PC-3 (cell line): ENCODE results near the gene SULT1C3. TPM values are rescaled to one million over a fixed set of nuclear protein-coding genes. Genes with fewer than 3 reads are reported as not detected.

ENCODE experiments used
- ATAC-seq: fragments of 200-7000 bp; cut with Tn5 transposase; 2 replicates; pipeline ENCODE4 v1.9.1; 2020; ENCODE audit warnings: mild to moderate bottlenecking, moderate library complexity
- BruUV-seq: library from RNA; stranded (reverse); fragments of 400-500 nt; replicated peaks from 2 replicates; lab custom pipeline; 2021; lab: Mats Ljungman, UMichigan
- CTCF ChIA-PET: fragments of 300-600 bp; sonication (Branson Sonifier 250); formaldehyde crosslinking; loops from one replicate; lab custom pipeline; 2022; ENCODE audit warnings: antibody characterized with exemption; lab: Charles Lee
- POLR2A ChIA-PET: fragments of 300-600 bp; sonication (Branson Sonifier 250); formaldehyde crosslinking; loops from one replicate; lab custom pipeline; 2022; ENCODE audit warnings: antibody characterized with exemption; ENCODE audit not compliant: unreplicated experiment; lab: Charles Lee
- DNase-seq: peaks from one replicate; pipeline ENCODE4 v3.0.0-alpha.2; 2015
- H2AFZ ChIP-seq: fragments of 300-600 bp; sonication (generic); 2 replicates; pipeline ENCODE4 v1.6.0; 2016; ENCODE audit warnings: antibody characterized with exemption, low read length
- H3F3A ChIP-seq: fragments of 300-600 bp; sonication (generic); one replicate; pipeline ENCODE4 v1.6.0; 2017; ENCODE audit warnings: antibody characterized with exemption, low read length, control low read depth, mild to moderate bottlenecking; ENCODE audit not compliant: unreplicated experiment
- H3K27ac ChIP-seq: fragments of 300-600 bp; sonication (generic); 2 replicates; pipeline ENCODE4 v1.5.1; 2016; ENCODE audit warnings: mild to moderate bottlenecking, low read length
- H3K27me3 ChIP-seq: fragments of 300-600 bp; sonication (generic); 2 replicates; pipeline ENCODE4 v1.6.1; 2016; ENCODE audit warnings: low read length, mixed read lengths
- H3K36me3 ChIP-seq: fragments of 300-600 bp; sonication (generic); 2 replicates; pipeline ENCODE4 v1.6.1; 2016; ENCODE audit warnings: low read depth, mixed run types, low read length, mixed read lengths
- H3K4me1 ChIP-seq: fragments of 300-600 bp; sonication (generic); 2 replicates; pipeline ENCODE4 v1.5.1; 2016; ENCODE audit warnings: low read length; ENCODE audit not compliant: insufficient read depth
- H3K4me2 ChIP-seq: fragments of 300-600 bp; sonication (generic); 2 replicates; pipeline ENCODE4 v1.6.0; 2016; ENCODE audit warnings: low read length
- H3K4me3 ChIP-seq: fragments of 300-600 bp; sonication (generic); 2 replicates; pipeline ENCODE4 v1.5.1; 2016; ENCODE audit warnings: mild to moderate bottlenecking, low read length, mixed read lengths
- H3K79me2 ChIP-seq: fragments of 300-600 bp; sonication (generic); 2 replicates; pipeline ENCODE4 v1.6.1; 2017; ENCODE audit warnings: low read length, mixed read lengths
- H3K9ac ChIP-seq: fragments of 300-600 bp; sonication (generic); 2 replicates; pipeline ENCODE4 v1.6.0; 2016; ENCODE audit warnings: mild to moderate bottlenecking, low read length
- H3K9me2 ChIP-seq: fragments of 300-600 bp; sonication (generic); replicated peaks from 2 replicates; pipeline ENCODE4 v1.6.1; 2016; ENCODE audit warnings: mixed run types, low read length, mixed read lengths
- H3K9me3 ChIP-seq: fragments of 300-600 bp; sonication (generic); 2 replicates; pipeline ENCODE4 v1.6.1; 2016; ENCODE audit warnings: low read length, mixed read lengths
- H4K20me1 ChIP-seq: fragments of 300-600 bp; sonication (generic); 2 replicates; pipeline ENCODE4 v1.6.1; 2016; ENCODE audit warnings: low read length, mixed read lengths
- EZH2 ChIP-seq: fragments of 300-600 bp; sonication (generic); IDR thresholded peaks from one replicate; pipeline ENCODE4 v1.6.1; 2017; ENCODE audit warnings: antibody characterized with exemption, mild to moderate bottlenecking, low read length; ENCODE audit not compliant: unreplicated experiment
- EZH2phosphoT487 ChIP-seq: fragments of 300-600 bp; sonication (generic); IDR thresholded peaks from 2 replicates; pipeline ENCODE4 v1.6.1; 2018; ENCODE audit warnings: mild to moderate bottlenecking, antibody characterized with exemption, low read length, borderline replicate concordance
- intact Hi-C: fragments of 100-400 bp; cut with micrococcal nuclease; formaldehyde crosslinking; loops from 2 replicates; pipeline ENCODE4 v1.9.0; 2023
- total RNA-seq: library from RNA; depleted of rRNA; stranded (reverse); fragments of >200 nt; gene quantifications from 2 replicates; pipeline ENCODE4 v1.2.3, GENCODE V29; 2014
- TF ChIP-seq, protein P1 (sequence below): fragments of 300-600 bp; sonication (generic); conservative IDR thresholded peaks from 2 replicates; pipeline ENCODE4 v1.5.1; 2017; ENCODE audit warnings: antibody characterized with exemption, low read depth, mild to moderate bottlenecking, low read length

SULT1C3 gene
- total RNA-seq, 1 experiment from 2014 or later: not detected

DNA sequence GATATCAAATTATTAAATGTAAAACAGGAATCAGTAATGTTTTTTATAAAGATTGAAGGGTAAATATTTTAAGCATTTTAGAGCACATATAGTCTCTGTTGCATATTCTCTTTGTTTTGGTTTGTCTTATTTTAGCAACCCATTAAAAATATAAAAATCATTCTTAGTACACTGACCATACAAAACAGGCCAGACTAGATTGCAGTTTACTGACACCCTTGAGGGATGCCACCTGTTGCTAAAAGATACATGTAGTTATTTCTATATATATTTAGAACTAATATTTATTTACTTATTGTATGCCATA, 44.7 kb upstream of the SULT1C3 start:
- no peaks in the 10 kb centered on the region for H3K9me2 ChIP-seq
- H3K79me2 ChIP-seq: no peaks in the 10 kb centered on the region
- H2AFZ ChIP-seq: no peak overlapping the region
- H3K4me2 ChIP-seq: no peak overlapping the region
- intact Hi-C loops: no loop called here
- ChIA-PET POLR2A (no interaction called here), CTCF (no interaction called here)
- H3F3A ChIP-seq: no peaks in the 10 kb centered on the region
- H3K27me3 ChIP-seq: no peaks in the 10 kb centered on the region
- H3K4me1 ChIP-seq: peaks cover 23% of the 10 kb centered on the region
- H3K9ac ChIP-seq: no peak overlapping the region
- H3K4me3 ChIP-seq: no peak overlapping the region
- no TSS peak for BruUV-seq
- no peak for DNase-seq
- ATAC-seq: no peak
- no peak overlapping the region for H3K27ac ChIP-seq
- H4K20me1 ChIP-seq: no peaks in the 10 kb centered on the region
- no peaks in the 10 kb centered on the region for H3K36me3 ChIP-seq
- no peak for TF ChIP-seq EZH2
- TF ChIP-seq, protein P1, sequence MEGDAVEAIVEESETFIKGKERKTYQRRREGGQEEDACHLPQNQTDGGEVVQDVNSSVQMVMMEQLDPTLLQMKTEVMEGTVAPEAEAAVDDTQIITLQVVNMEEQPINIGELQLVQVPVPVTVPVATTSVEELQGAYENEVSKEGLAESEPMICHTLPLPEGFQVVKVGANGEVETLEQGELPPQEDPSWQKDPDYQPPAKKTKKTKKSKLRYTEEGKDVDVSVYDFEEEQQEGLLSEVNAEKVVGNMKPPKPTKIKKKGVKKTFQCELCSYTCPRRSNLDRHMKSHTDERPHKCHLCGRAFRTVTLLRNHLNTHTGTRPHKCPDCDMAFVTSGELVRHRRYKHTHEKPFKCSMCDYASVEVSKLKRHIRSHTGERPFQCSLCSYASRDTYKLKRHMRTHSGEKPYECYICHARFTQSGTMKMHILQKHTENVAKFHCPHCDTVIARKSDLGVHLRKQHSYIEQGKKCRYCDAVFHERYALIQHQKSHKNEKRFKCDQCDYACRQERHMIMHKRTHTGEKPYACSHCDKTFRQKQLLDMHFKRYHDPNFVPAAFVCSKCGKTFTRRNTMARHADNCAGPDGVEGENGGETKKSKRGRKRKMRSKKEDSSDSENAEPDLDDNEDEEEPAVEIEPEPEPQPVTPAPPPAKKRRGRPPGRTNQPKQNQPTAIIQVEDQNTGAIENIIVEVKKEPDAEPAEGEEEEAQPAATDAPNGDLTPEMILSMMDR: no peak
- TF ChIP-seq EZH2phosphoT487: no peak
- no peaks in the 10 kb centered on the region for H3K9me3 ChIP-seq

DNA sequence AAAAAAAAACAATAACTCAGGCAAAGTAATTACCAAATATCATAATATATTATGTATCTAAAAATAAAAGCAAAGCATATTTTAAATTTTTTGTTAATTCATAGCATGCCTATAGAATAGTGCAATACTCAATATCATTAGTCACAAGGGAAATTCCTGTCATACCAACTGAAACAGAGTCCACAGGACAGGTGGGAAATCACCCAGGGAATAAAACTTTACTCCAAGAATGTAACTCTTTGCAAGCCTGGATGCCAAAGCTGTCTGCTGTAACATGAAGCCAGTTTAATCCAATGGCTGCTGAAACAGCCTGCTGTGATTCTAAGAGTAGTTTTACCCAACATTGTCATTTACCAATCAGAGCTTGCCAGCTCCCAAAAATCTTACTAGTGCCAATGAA, 40.0 kb upstream of the SULT1C3 start:
- Histone ChIP-seq H3K27me3 (no peaks in the 10 kb centered on the region), H3K9me2 (no peaks in the 10 kb centered on the region), H3K4me2 (no peak overlapping the region), H3K4me3 (no peak overlapping the region), H3K79me2 (no peaks in the 10 kb centered on the region), H3K9ac (no peak overlapping the region), H3K36me3 (no peaks in the 10 kb centered on the region; the same call in 1 of the 2 replicates), H2AFZ (no peak overlapping the region), H3K27ac (no peak overlapping the region), H4K20me1 (no peaks in the 10 kb centered on the region), H3K4me1 (peaks cover under 1% of the 10 kb centered on the region), H3K9me3 (peaks cover 3% of the 10 kb centered on the region), H3F3A (no peaks in the 10 kb centered on the region)
- DNase-seq (peak; percentile 60), ATAC-seq (peak; percentile 35)
- intact Hi-C loops: no loop called here
- CTCF ChIA-PET: no interaction called here
- no TSS peak for BruUV-seq
- TF ChIP-seq EZH2phosphoT487 (no peak), EZH2 (no peak)
- TF ChIP-seq, protein P1: no peak
- POLR2A ChIA-PET: no interaction called here

DNA sequence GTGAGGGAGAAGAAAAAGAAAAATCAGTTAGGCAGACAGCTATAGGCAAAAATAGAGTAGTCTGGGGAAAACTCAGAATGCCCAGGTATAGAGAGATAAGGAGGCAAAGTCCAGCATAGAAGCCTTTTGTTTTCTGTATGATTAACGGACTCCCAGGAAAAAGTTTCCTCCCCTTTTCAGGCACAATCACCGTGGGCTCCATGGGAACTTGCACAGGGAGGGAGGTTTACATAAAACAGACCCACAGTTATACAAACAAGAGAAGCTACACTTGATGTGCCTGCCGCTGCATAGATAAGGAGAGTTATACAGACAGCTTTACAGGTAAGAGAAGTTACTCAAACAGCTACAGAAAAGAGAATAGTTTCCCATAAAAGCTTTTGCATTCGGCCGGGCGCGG, 39.2 kb upstream of the SULT1C3 start:
- Histone ChIP-seq H3K9ac (no peak overlapping the region), H3K36me3 (no peaks in the 10 kb centered on the region; the same call in 1 of the 2 replicates), H3K4me1 (no peaks in the 10 kb centered on the region), H3K9me3 (peaks cover 3% of the 10 kb centered on the region), H3K9me2 (no peaks in the 10 kb centered on the region), H3K27me3 (no peaks in the 10 kb centered on the region), H4K20me1 (no peaks in the 10 kb centered on the region), H3F3A (no peaks in the 10 kb centered on the region), H3K4me3 (no peak overlapping the region), H3K4me2 (no peak overlapping the region), H3K27ac (no peak overlapping the region), H2AFZ (no peak overlapping the region), H3K79me2 (no peaks in the 10 kb centered on the region)
- no peak for TF ChIP-seq EZH2
- TF ChIP-seq, protein P1: no peak
- TF ChIP-seq EZH2phosphoT487: no peak
- POLR2A ChIA-PET: no interaction called here
- no TSS peak for BruUV-seq
- CTCF ChIA-PET: no interaction called here
- ATAC-seq: no peak
- intact Hi-C loops: no loop called here
- no peak for DNase-seq
